Esophagus muscularis mucosa (tissue), 4 donors: ENCODE results near the gene TXK. TPM values are rescaled to one million over a fixed set of nuclear protein-coding genes. Genes with fewer than 3 reads are reported as not detected.

Experiments used
- DNase-seq: peaks from one replicate; pipeline ENCODE4 v3.0.0-alpha.2; 2017; ENCODE audit errors: extremely low spot score
- H3K27ac ChIP-seq, 4 donors: fragments of 200-600 bp; sonication (generic); replicated peaks in 1 of 4; 1 replicate in 3 of 4; 2 replicates in 1 of 4; pipeline ENCODE4 v1.5.1; 2016 to 2019; ENCODE audit warnings: mild to moderate bottlenecking in 1 of 4
- H3K27me3 ChIP-seq, 4 donors: fragments of 200-600 bp; sonication (generic); one replicate each; pipeline versions ENCODE4 v1.5.1 to v1.6.0; 2016 to 2019
- H3K36me3 ChIP-seq, 4 donors: fragments of 200-600 bp; sonication (generic); one replicate each; pipeline ENCODE4 v1.5.1; 2016 to 2019
- H3K4me1 ChIP-seq, 4 donors: fragments of 200-600 bp; sonication (generic); one replicate each; pipeline ENCODE4 v1.5.1; 2016 to 2019
- H3K4me3 ChIP-seq, 4 donors: fragments of 200-600 bp; sonication (generic); 1 replicate in 2 of 4; 2 replicates in 2 of 4; pipeline ENCODE4 v1.5.1; 2016 to 2019; ENCODE audit warnings: mild to moderate bottlenecking in 4 of 4, moderate library complexity in 1 of 4
- H3K9me3 ChIP-seq, 4 donors: fragments of 200-600 bp; sonication (generic); 1 replicate in 3 of 4; 2 replicates in 1 of 4; pipeline ENCODE4 v1.5.1; 2016 to 2019
- EP300 ChIP-seq: sonication (generic); formaldehyde crosslinking; IDR thresholded peaks from one replicate; pipeline ENCODE4 v1.6.1; 2017; ENCODE audit warnings: antibody characterized with exemption
- POLR2A ChIP-seq: fragments of 450-650 bp; IDR thresholded peaks from one replicate; pipeline ENCODE4 v1.6.1; 2017; ENCODE audit warnings: antibody characterized with exemption, moderate library complexity, mild to moderate bottlenecking, low read depth
- POLR2AphosphoS5 ChIP-seq, 2 donors: sonication (generic); formaldehyde crosslinking; IDR thresholded peaks; one replicate each; pipeline ENCODE4 v1.6.1; 2017; ENCODE audit warnings: antibody characterized with exemption in 2 of 2
- WGBS: methylation state at CpG from one replicate; pipeline ENCODE4 v1.1.5; 2018; 5-methylcytosine and 5-hydroxymethylcytosine counted together
- intact Hi-C: fragments of 100-400 bp; cut with DNase I; formaldehyde crosslinking; loops from one replicate; pipeline ENCODE4 v1.15.1; 2023
- total RNA-seq, 4 donors: library from RNA; depleted of rRNA; stranded (reverse); fragments of >200 nt; gene quantifications; one replicate each; pipeline versions ENCODE4 v1.1.0 to v1.2.1, GENCODE V29; 2016
- TF ChIP-seq, protein P1 (sequence below), 3 experiments: fragments of 200-600 bp in 2 of 3; fragments of 450-650 bp in 1 of 3; sonication (generic) in 2 of 3; IDR thresholded peaks; one replicate each; pipeline ENCODE4 v1.5.1; 2017 to 2019; ENCODE audit warnings: antibody characterized with exemption in 3 of 3, mild to moderate bottlenecking in 2 of 3, moderate library complexity in 1 of 3

The TXK gene
- total RNA-seq, 4 donors from 2014 or later: 0.92 to 2.1 (median 1.1) TPM

DNA sequence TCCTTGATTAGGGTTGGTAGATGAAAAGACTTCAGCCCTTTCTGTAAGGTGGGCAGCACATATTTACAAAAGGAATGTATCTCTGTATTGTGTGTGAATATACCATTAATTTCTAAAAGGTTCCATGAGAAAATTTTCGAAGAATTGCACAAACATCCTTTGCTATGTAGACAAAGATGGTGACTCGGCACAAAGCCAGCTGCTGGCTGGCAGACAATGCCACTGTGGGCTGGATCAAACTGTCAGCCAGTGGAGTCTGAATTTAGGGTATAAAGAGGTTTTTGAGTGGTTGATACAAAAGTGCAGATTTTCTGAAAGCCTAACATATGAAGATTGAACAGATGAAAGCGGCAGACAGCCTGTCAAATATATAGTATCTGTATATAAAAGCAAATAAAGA lies 5.6 kb upstream of the TXK start:
- 61% methylated on average over 3 of the region's 3 CpGs for WGBS
- intact Hi-C loops: no loop called here

DNA sequence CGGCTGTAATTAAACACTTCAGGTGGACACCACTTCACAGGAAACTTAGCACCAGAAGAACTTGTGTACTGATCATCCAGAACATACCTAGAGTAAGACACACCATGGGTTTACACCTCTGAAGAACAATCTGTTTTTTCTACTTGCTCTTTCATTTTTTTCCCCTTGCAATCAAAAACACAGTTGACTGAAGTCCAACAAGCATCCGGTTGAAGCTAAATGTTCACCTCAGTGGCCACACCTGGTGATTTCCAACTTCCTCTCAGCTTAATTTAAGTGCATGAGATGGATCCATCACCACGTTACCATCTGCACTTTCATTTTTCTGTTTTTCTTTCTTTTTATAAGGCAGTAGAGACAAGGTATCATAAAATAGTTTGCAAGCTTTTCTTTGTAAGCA lies 4.9 kb upstream of the TXK start:
- H3K27me3 ChIP-seq: no peaks in the 10 kb centered on the region
- no peak for DNase-seq
- H3K4me3 ChIP-seq: no peak overlapping the region
- TF ChIP-seq EP300 (no peak), POLR2A (no peak), POLR2AphosphoS5 (IDR thresholded peaks at IDR 0.05) (no peak)
- TF ChIP-seq, protein P1, sequence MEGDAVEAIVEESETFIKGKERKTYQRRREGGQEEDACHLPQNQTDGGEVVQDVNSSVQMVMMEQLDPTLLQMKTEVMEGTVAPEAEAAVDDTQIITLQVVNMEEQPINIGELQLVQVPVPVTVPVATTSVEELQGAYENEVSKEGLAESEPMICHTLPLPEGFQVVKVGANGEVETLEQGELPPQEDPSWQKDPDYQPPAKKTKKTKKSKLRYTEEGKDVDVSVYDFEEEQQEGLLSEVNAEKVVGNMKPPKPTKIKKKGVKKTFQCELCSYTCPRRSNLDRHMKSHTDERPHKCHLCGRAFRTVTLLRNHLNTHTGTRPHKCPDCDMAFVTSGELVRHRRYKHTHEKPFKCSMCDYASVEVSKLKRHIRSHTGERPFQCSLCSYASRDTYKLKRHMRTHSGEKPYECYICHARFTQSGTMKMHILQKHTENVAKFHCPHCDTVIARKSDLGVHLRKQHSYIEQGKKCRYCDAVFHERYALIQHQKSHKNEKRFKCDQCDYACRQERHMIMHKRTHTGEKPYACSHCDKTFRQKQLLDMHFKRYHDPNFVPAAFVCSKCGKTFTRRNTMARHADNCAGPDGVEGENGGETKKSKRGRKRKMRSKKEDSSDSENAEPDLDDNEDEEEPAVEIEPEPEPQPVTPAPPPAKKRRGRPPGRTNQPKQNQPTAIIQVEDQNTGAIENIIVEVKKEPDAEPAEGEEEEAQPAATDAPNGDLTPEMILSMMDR (IDR thresholded peaks at IDR 0.05): no peak
- no peak overlapping the region for H3K27ac ChIP-seq
- peaks cover 0 to 28% (median 8%) of the 10 kb centered on the region in 4 donors for H3K36me3 ChIP-seq
- 76% methylated on average over 3 of the region's 3 CpGs for WGBS
- H3K9me3 ChIP-seq: no peaks in the 10 kb centered on the region
- H3K4me1 ChIP-seq: peaks cover 0 to under 1% (median 0%) of the 10 kb centered on the region in 4 donors
- intact Hi-C loops: no loop called here

More for the DNA sequence above, 5.6 kb upstream of the TXK start:
- H3K36me3 ChIP-seq: peaks cover 0 to 28% (median 8%) of the 10 kb centered on the region in 4 donors
- H3K27ac ChIP-seq: no peak overlapping the region
- H3K4me1 ChIP-seq: no peaks in the 10 kb centered on the region
- H3K27me3 ChIP-seq: no peaks in the 10 kb centered on the region
- no peak for DNase-seq
- no peak for TF ChIP-seq EP300
- TF ChIP-seq POLR2AphosphoS5 (IDR thresholded peaks at IDR 0.05): no peak
- TF ChIP-seq, protein P1 (IDR thresholded peaks at IDR 0.05): no peak
- no peak for TF ChIP-seq POLR2A
- H3K9me3 ChIP-seq: no peaks in the 10 kb centered on the region
- no peak overlapping the region for H3K4me3 ChIP-seq

DNA sequence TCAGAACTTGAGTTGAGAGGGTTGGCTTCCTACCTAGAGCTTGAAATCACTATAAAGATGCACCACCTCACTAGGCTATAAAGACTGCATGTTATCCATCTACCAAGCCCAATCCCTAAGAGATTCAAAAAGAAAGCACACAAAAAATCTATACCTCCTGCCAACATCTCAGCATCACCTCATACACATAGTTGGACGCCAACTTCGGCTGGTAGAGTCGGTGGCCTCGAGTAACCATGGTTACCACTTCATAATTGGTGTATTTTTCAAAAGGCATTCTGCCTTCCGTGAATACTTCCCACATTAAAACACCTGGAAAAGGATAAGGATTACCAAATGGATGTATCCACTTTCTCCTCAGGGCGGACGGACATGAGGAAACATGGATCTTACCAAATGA lies 4.5 kb upstream of the TXK start:
- no peaks in the 10 kb centered on the region for H3K9me3 ChIP-seq
- 88% methylated on average over 7 of the region's 7 CpGs for WGBS
- peaks cover 0 to 28% (median 8%) of the 10 kb centered on the region in 4 donors for H3K36me3 ChIP-seq
- H3K4me3 ChIP-seq: no peak overlapping the region
- H3K4me1 ChIP-seq: peaks cover 0 to 5% (median 0%) of the 10 kb centered on the region in 4 donors
- no peak for DNase-seq
- intact Hi-C loops: no loop called here
- H3K27me3 ChIP-seq: no peaks in the 10 kb centered on the region
- TF ChIP-seq, protein P1 (IDR thresholded peaks at IDR 0.05): no peak
- no peak for TF ChIP-seq POLR2A
- TF ChIP-seq EP300: no peak
- no peak for TF ChIP-seq POLR2AphosphoS5 (IDR thresholded peaks at IDR 0.05)
- no peak overlapping the region for H3K27ac ChIP-seq

DNA sequence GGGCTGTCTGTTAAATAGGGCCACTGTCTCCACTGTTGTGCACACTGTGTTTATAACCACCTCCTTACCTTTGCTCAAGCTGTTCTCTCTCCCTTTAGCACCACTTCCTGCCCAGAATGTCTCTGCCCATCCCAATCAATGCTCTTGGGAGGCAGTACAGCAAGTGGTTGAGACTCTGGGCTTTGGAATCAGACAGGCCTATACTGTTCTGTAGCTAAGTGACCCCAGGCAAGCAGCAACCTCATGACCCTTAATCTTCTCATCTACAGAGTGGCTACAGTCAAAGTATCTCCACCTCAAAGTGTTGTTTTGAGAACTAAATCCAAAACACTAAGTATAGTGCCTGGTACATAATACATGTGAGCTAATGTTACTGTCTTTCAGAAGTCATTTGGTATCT lies 3.8 kb upstream of the TXK start:
- Histone ChIP-seq H3K36me3 (peaks cover 0 to 28% (median 8%) of the 10 kb centered on the region in 4 donors), H3K4me1 (peaks cover 0 to 6% (median 0%) of the 10 kb centered on the region in 4 donors), H3K27ac (no peak overlapping the region), H3K9me3 (no peaks in the 10 kb centered on the region), H3K4me3 (no peak overlapping the region), H3K27me3 (no peaks in the 10 kb centered on the region)
- no peak for DNase-seq
- TF ChIP-seq, protein P1 (IDR thresholded peaks at IDR 0.05): no peak
- TF ChIP-seq POLR2AphosphoS5 (IDR thresholded peaks at IDR 0.05) (no peak), POLR2A (no peak), EP300 (no peak)
- intact Hi-C loops: no loop called here

DNA sequence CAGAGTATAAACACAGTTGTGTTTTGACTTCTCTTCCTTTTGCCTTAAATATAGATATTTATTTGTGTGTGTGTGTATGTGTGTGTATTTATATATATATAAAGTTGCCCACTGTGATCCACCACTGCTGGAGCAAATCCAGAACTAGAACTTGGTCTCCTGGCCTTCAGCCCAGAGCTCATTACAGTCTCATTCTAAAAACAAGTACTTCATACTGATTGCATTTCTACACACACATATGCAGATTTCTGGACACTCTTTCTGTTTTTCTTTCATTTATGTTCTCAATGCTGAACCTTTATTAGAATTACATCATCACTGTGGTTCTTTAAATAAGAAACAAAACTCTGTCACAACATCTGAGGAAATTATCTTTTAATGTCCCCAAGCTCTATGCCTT lies 381 bp downstream of the TXK start:
- Histone ChIP-seq H3K27me3 (no peaks in the 10 kb centered on the region), H3K27ac (no peak overlapping the region), H3K4me3 (no peak overlapping the region), H3K9me3 (no peaks in the 10 kb centered on the region), H3K4me1 (peaks cover 0 to 12% (median under 1%) of the 10 kb centered on the region in 4 donors), H3K36me3 (peaks cover 0 to 28% (median 8%) of the 10 kb centered on the region in 4 donors)
- TF ChIP-seq POLR2AphosphoS5 (IDR thresholded peaks at IDR 0.05) (no peak), POLR2A (no peak), EP300 (no peak)
- TF ChIP-seq, protein P1 (IDR thresholded peaks at IDR 0.05): no peak
- intact Hi-C loops: no loop called here
- no peak for DNase-seq
